ENCODE data around the gene NRXN3. TPM values are rescaled to one million over a fixed set of nuclear protein-coding genes. Genes with fewer than 3 reads are reported as not detected.

Gene NRXN3
- not detected for polyA plus RNA-seq (ENCODE audit: low read depth in 6 of 6)

- no peak within 1 kb of the TSS for H3K27ac Mint-ChIP-seq
- peak within 1 kb of the TSS in 1 of 8 donors; percentile 18 for H3K4me3 Mint-ChIP-seq
- no peaks in the 10 kb centered on the region for H3K36me3 Mint-ChIP-seq
- no peak for DNase-seq
- H3K27me3 Mint-ChIP-seq, result peaks cover 11 to 55% (median 33%) of the 10 kb centered on the region in 3 donors
- no peaks in the 10 kb centered on the region for H3K4me1 Mint-ChIP-seq
- no peak for ATAC-seq (ENCODE audit: low read depth in 2 of 2)
- peaks cover 0 to 7% (median 2%) of the 10 kb centered on the region in 7 donors for H3K9me3 Mint-ChIP-seq
Measured at GRCh38 chr14:78170203-78170602, at the start of gene NRXN3. TSS of gene NRXN3 (plus strand) at chr14:78170373. CDS start at chr14:78243094, 72,721 bp downstream.

- Mint-ChIP-seq H3K27ac (no peak overlapping the region), H3K27me3 (peaks cover 5 to 16% (median 6%) of the 10 kb centered on the region in 3 donors), H3K9me3 (peaks cover 0 to 6% (median 2%) of the 10 kb centered on the region in 7 donors), H3K4me3 (no peak overlapping the region), H3K36me3 (no peaks in the 10 kb centered on the region), H3K4me1 (no peaks in the 10 kb centered on the region)
- no peak for DNase-seq
- no peak for ATAC-seq (ENCODE audit: low read depth in 2 of 2)
Measured at GRCh38 chr14:78122436-78122835, 47.7 kb upstream of the NRXN3 start.

DNA sequence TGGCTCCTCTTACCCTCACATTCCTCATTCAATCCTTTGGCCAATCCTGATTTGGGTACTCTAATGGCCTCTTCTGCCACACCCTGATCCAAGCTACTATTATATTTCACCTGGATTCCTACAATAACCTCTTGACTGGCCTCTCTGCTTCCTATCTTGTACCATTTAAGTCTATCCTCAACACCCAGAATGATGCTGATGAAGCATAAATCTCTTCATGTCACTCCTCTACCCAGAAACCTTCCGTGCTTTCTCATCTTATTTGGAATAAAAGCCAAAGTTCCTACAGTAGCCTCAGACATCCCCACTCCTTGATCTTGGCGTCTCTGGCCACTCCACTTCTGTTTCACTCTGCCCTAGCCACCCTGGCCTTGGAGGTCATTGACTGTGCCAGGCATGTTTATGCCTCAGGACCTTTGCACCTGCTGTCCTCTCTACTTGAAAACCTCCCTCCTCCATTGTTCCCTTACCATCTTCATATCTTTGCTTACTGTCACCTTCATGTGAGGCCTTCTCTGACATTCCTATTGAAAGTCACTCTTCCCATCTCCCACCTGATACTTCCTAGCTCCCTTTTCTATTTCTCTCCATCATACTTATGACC, 46.4 kb upstream of the NRXN3 start:
- no peaks in the 10 kb centered on the region for H3K4me1 Mint-ChIP-seq
- ATAC-seq (ENCODE audit: low read depth in 2 of 2) (no peak), DNase-seq (no peak)
- peaks cover 5 to 8% (median 6%) of the 10 kb centered on the region in 3 donors for H3K27me3 Mint-ChIP-seq
- no peak overlapping the region for H3K4me3 Mint-ChIP-seq
- no peak overlapping the region for H3K27ac Mint-ChIP-seq
- H3K9me3 Mint-ChIP-seq, result peaks cover 0 to 6% (median 2%) of the 10 kb centered on the region in 7 donors
- no peaks in the 10 kb centered on the region for H3K36me3 Mint-ChIP-seq

GRCh38 chr14:78127961-78128360, 42.2 kb upstream of the NRXN3 start:
- Mint-ChIP-seq H3K36me3 (no peaks in the 10 kb centered on the region), H3K27ac (no peak overlapping the region), H3K27me3 (peaks cover 5 to 17% (median 12%) of the 10 kb centered on the region in 3 donors), H3K9me3 (peaks cover 0 to 11% (median 2%) of the 10 kb centered on the region in 7 donors), H3K4me3 (no peak overlapping the region), H3K4me1 (no peaks in the 10 kb centered on the region)
- no peak for ATAC-seq (ENCODE audit: low read depth in 2 of 2)
- DNase-seq, result no peak

GRCh38 chr14:78129375-78129774, 40.8 kb upstream of the NRXN3 start:
- Mint-ChIP-seq H3K4me3 (no peak overlapping the region), H3K36me3 (no peaks in the 10 kb centered on the region), H3K9me3 (peaks cover 0 to 8% (median 0%) of the 10 kb centered on the region in 7 donors), H3K27me3 (peaks cover under 1 to 15% (median 11%) of the 10 kb centered on the region in 3 donors), H3K27ac (no peak overlapping the region), H3K4me1 (no peaks in the 10 kb centered on the region)
- ATAC-seq (ENCODE audit: low read depth in 2 of 2), result no peak
- DNase-seq, result no peak

GRCh38 chr14:78130356-78130755, 39.8 kb upstream of the NRXN3 start:
- no peak for DNase-seq
- Mint-ChIP-seq H3K4me1 (no peaks in the 10 kb centered on the region), H3K27me3 (peaks cover 7 to 19% (median 15%) of the 10 kb centered on the region in 3 donors), H3K36me3 (no peaks in the 10 kb centered on the region), H3K4me3 (no peak overlapping the region), H3K9me3 (peaks cover 0 to 8% (median 0%) of the 10 kb centered on the region in 7 donors), H3K27ac (no peak overlapping the region)
- no peak for ATAC-seq (ENCODE audit: low read depth in 2 of 2)

GRCh38 chr14:78131201-78131600, 39.0 kb upstream of the NRXN3 start:
- no peak for DNase-seq
- no peaks in the 10 kb centered on the region for H3K36me3 Mint-ChIP-seq
- no peak for ATAC-seq (ENCODE audit: low read depth in 2 of 2)
- no peak overlapping the region for H3K4me3 Mint-ChIP-seq
- no peak overlapping the region for H3K27ac Mint-ChIP-seq
- no peaks in the 10 kb centered on the region for H3K4me1 Mint-ChIP-seq
- peaks cover 0 to 8% (median 0%) of the 10 kb centered on the region in 7 donors for H3K9me3 Mint-ChIP-seq
- H3K27me3 Mint-ChIP-seq, result peaks cover 7 to 19% (median 12%) of the 10 kb centered on the region in 3 donors

DNA sequence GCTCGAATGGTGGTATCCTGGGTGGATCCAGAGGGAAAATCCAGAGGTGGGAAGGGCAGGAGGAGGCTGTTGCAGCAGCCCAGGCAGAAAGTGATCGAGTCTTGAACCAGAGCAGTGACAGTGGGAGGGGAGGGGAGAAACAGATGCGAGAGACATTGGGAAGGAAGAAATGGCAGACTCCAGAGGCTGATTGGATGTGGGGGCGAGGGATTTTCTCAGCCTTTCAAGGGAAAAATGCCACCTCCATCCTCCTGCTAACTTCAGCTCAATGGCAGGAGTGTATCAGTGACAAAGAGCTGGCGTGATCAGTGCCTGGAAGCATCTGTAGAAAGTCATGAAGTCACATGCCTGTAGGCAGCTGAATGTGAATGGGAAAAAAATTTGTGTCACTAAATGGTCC, 38.6 kb upstream of the NRXN3 start:
- no peak overlapping the region for H3K4me3 Mint-ChIP-seq

GRCh38 chr14:78135450-78135891, 34.7 kb upstream of the NRXN3 start:
- Mint-ChIP-seq H3K27ac (no peak overlapping the region), H3K4me3 (no peak overlapping the region), H3K9me3 (peaks cover 0 to 8% (median 0%) of the 10 kb centered on the region in 7 donors), H3K4me1 (no peaks in the 10 kb centered on the region), H3K36me3 (no peaks in the 10 kb centered on the region), H3K27me3 (peaks cover 7 to 19% (median 17%) of the 10 kb centered on the region in 3 donors)
- ATAC-seq (ENCODE audit: low read depth in 2 of 2) (no peak), DNase-seq (no peak)

More for the DNA sequence above, 38.6 kb upstream of the NRXN3 start:
- Mint-ChIP-seq H3K27ac (no peak overlapping the region), H3K36me3 (no peaks in the 10 kb centered on the region), H3K27me3 (peaks cover 7 to 19% (median 9%) of the 10 kb centered on the region in 3 donors), H3K9me3 (peaks cover 0 to 8% (median 0%) of the 10 kb centered on the region in 7 donors), H3K4me1 (no peaks in the 10 kb centered on the region)
- DNase-seq (no peak), ATAC-seq (ENCODE audit: low read depth in 2 of 2) (no peak)

GRCh38 chr14:78136695-78137094, 33.5 kb upstream of the NRXN3 start:
- Mint-ChIP-seq H3K4me3 (no peak overlapping the region), H3K4me1 (no peaks in the 10 kb centered on the region), H3K36me3 (no peaks in the 10 kb centered on the region)

DNA sequence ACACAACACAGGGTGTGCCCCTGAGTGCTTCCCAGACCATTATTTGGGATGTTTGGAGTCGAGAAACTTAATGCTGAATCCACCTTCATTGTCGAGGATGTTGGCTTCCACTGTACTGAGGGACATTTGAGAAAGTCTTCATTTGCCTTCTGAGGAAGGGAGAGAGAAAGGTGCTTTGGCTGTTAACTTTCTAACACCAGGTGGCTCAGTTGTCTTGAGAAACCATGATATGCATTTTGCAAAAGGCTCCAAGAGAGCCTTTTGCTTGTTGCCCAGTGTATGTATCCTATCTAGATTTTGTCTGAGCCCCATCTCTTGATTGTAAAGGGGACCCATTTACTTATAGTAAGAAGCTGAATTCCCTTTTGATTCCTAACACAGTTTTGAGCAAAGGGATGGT, 28.6 kb upstream of the NRXN3 start:
- ATAC-seq (ENCODE audit: low read depth in 2 of 2), result no peak
- Mint-ChIP-seq H3K36me3 (no peaks in the 10 kb centered on the region), H3K27me3 (peaks cover 0 to 7% (median 7%) of the 10 kb centered on the region in 3 donors), H3K4me1 (no peaks in the 10 kb centered on the region), H3K9me3 (peaks cover 0 to 3% (median 0%) of the 10 kb centered on the region in 7 donors), H3K4me3 (no peak overlapping the region), H3K27ac (no peak overlapping the region)
- no peak for DNase-seq

More at GRCh38 chr14:78136695-78137094, 33.5 kb upstream of the NRXN3 start:
- Mint-ChIP-seq H3K9me3 (peaks cover 0 to 3% (median 0%) of the 10 kb centered on the region in 7 donors), H3K27me3 (peaks cover 7 to 11% (median 10%) of the 10 kb centered on the region in 3 donors), H3K27ac (no peak overlapping the region)
- DNase-seq (no peak), ATAC-seq (ENCODE audit: low read depth in 2 of 2) (no peak)

DNA sequence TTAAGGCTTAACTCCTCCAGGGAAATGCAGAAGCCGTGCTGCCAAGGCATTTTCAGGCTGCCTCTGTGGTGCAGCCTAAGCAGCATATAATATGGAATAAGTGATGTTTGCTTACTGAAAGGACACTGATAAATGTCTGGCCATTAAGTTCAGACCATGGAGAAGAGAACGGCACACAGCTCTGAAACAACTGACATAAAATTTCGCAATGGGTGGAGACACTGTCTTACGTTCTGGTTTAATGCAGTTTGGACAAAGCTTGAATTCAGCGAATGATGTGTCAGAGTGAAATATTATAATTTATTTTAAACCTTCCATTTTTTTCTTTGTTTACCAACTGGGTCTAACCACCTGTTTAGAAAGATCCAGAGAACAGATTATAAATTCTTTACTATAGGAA, 27.2 kb upstream of the NRXN3 start:
- Mint-ChIP-seq H3K27ac (no peak overlapping the region), H3K4me1 (no peaks in the 10 kb centered on the region), H3K9me3 (peaks cover 0 to 3% (median 0%) of the 10 kb centered on the region in 7 donors), H3K27me3 (peaks cover 0 to 10% (median 7%) of the 10 kb centered on the region in 3 donors), H3K36me3 (no peaks in the 10 kb centered on the region), H3K4me3 (no peak overlapping the region)
- DNase-seq, result no peak
- no peak for ATAC-seq (ENCODE audit: low read depth in 2 of 2)

DNA sequence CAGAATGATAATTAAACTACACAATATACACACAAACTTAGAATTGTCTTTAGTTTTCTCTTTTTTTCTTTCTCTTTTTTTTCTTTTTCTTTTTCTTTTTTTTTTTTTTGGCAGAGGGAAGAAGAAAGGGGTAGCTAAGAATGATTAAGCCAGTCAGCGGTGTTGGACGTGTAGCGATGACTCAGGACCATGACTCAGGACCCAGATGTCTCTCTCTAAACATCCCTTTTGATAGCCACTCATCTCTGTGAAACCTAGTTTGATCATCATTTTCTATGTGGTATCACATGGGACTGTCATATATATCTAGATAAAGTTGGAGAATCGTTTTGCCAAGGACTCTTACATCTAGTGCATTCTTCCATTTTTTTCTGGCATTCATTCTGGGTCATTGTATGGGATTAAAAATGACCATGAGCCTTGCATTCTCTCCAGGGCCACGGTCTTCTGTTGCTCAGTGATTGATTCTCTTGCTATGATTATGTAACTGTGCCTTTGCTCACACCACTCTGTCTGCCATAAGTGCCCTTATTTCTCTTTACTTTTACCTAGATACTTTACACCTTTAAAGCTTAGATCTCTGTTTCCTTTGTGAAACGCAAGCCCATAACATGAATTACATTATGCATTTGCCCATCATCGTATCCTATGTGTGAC, 26.6 kb upstream of the NRXN3 start:
- no peaks in the 10 kb centered on the region for H3K36me3 Mint-ChIP-seq
- DNase-seq, result no peak
- H3K27ac Mint-ChIP-seq, result no peak overlapping the region
- H3K9me3 Mint-ChIP-seq, result peaks cover 0 to 6% (median 0%) of the 10 kb centered on the region in 7 donors
- no peak for ATAC-seq (ENCODE audit: low read depth in 2 of 2)
- no peak overlapping the region for H3K4me3 Mint-ChIP-seq
- peaks cover 0 to 14% (median 7%) of the 10 kb centered on the region in 3 donors for H3K27me3 Mint-ChIP-seq
- H3K4me1 Mint-ChIP-seq, result no peaks in the 10 kb centered on the region

Data from naive B cell (primary cell).